Tibial artery (tissue), 4 donors: ENCODE measurements around the gene CTPS1.

Source experiments
- DNase-seq, 2 donors: peaks; one replicate each; pipeline ENCODE4 v3.0.0-alpha.2; 2019
- H3K27ac ChIP-seq, 2 donors: fragments of 200-600 bp; sonication (generic) in 1 of 2; 1 replicate in 1 of 2; 2 replicates in 1 of 2; pipeline ENCODE4 v1.5.1; 2018 to 2019; ENCODE audit warnings: mild to moderate bottlenecking in 1 of 2
- H3K27me3 ChIP-seq, 2 donors: fragments of 200-600 bp; sonication (generic) in 1 of 2; one replicate each; pipeline versions ENCODE4 v1.5.1 to v1.6.0; 2016 to 2019
- H3K36me3 ChIP-seq, 3 donors: fragments of 200-600 bp; sonication (generic) in 2 of 3; one replicate each; pipeline ENCODE4 v1.5.1; 2016 to 2019; ENCODE audit warnings: mild to moderate bottlenecking in 2 of 3
- H3K4me1 ChIP-seq, 4 donors: fragments of 200-600 bp; sonication (generic) in 2 of 4; 1 replicate in 3 of 4; 2 replicates in 1 of 4; pipeline ENCODE4 v1.5.1; 2016 to 2019
- H3K4me3 ChIP-seq, 2 donors: fragments of 200-600 bp; sonication (generic) in 1 of 2; 1 replicate in 1 of 2; 2 replicates in 1 of 2; pipeline ENCODE4 v1.5.1; 2018 to 2019; ENCODE audit warnings: mild to moderate bottlenecking in 2 of 2
- H3K9me3 ChIP-seq, 3 donors: fragments of 200-600 bp; sonication (generic) in 1 of 3; one replicate each; pipeline ENCODE4 v1.5.1; 2016 to 2019
- intact Hi-C: fragments of 100-400 bp; cut with DNase I; formaldehyde crosslinking; loops from one replicate; pipeline ENCODE4 v1.15.0; 2023; ENCODE audit warnings: low total_unique reads
- TF ChIP-seq, protein P1 (sequence below), 2 experiments: fragments of 200-600 bp in 1 of 2; fragments of 450-650 bp in 1 of 2; IDR thresholded peaks; one replicate each; pipeline ENCODE4 v1.5.1; 2017 to 2019; ENCODE audit warnings: antibody characterized with exemption in 2 of 2, mild to moderate bottlenecking in 1 of 2, moderate library complexity in 1 of 2

The CTPS1 gene

DNA sequence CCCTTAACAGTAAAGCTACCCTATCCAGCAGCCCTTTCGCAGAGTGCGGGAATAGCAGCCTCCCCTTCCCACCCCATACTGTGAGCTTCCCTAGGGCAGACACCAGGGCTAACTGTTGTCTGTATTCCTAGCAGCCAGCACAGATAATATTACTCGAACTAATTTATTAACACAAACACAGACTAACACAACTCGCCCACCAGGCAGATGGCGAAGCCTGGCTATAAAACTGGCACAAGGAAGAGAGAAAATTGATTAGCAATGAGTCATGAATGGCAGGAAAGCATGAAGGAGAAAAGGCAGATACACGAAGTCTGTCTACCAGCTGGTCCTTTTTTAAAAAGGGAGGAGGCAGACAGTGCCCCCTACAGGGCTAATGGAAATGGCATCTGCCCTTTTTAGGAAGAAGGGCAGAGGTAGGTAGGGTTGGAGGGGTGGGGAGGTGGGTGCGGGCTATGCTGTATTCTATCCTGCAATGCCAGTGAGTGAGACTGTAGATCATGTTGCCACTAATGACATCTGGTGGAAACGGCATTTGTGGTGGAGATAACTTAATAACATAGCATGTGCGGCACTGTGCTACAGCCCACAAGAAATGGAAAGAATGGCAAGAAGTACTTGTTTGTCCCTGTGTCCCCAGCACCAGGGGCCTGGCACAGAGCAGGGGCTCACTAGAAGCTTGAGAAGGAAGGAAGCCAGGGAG is 30.6 kb upstream of the CTPS1 start:
- no peaks in the 10 kb centered on the region for H3K36me3 ChIP-seq
- H3K4me3 ChIP-seq: no peak overlapping the region
- DNase-seq: peak; percentile 50 to 79
- no peaks in the 10 kb centered on the region for H3K9me3 ChIP-seq
- H3K4me1 ChIP-seq: peaks cover 0 to 35% (median 27%) of the 10 kb centered on the region in 4 donors
- peak overlapping the region; percentile 50 to 69 for H3K27ac ChIP-seq
- TF ChIP-seq, protein P1, sequence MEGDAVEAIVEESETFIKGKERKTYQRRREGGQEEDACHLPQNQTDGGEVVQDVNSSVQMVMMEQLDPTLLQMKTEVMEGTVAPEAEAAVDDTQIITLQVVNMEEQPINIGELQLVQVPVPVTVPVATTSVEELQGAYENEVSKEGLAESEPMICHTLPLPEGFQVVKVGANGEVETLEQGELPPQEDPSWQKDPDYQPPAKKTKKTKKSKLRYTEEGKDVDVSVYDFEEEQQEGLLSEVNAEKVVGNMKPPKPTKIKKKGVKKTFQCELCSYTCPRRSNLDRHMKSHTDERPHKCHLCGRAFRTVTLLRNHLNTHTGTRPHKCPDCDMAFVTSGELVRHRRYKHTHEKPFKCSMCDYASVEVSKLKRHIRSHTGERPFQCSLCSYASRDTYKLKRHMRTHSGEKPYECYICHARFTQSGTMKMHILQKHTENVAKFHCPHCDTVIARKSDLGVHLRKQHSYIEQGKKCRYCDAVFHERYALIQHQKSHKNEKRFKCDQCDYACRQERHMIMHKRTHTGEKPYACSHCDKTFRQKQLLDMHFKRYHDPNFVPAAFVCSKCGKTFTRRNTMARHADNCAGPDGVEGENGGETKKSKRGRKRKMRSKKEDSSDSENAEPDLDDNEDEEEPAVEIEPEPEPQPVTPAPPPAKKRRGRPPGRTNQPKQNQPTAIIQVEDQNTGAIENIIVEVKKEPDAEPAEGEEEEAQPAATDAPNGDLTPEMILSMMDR (IDR thresholded peaks at IDR 0.05): peak; percentile 54 to 84
- no peaks in the 10 kb centered on the region for H3K27me3 ChIP-seq
- intact Hi-C loops: loop anchor here (5.0 kb wide), 1 partner anchor 87 kb away; the partner anchor contains the start of gene CITED4

DNA sequence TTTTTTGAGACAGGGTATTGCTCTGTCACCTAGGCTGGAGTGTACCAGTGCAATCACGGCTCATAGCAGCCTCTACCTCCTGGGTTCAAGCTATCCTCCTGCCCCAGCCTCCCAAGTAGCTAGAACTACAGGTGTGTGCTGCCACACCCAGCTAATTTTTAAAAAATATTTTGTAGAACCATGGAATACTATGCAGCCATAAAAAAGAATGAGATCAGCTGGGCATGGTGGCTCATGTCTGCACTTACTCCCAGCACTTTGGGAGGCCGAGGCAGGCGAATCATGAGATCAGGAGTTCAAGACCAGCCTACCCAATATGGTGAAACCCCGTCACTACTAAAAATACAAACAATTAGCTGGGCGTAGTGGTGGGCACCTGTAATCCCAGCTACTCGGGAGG is 29.9 kb upstream of the CTPS1 start:
- H3K27ac ChIP-seq: peak overlapping the region; percentile 50 to 69
- TF ChIP-seq, protein P1 (IDR thresholded peaks at IDR 0.05): no peak
- DNase-seq: peak in 1 of 2 donors; percentile 20
- H3K36me3 ChIP-seq: no peaks in the 10 kb centered on the region
- intact Hi-C loops: loop anchor here (5.0 kb wide), 1 partner anchor 87 kb away; the partner anchor contains the start of gene CITED4
- H3K9me3 ChIP-seq: no peaks in the 10 kb centered on the region
- no peak overlapping the region for H3K4me3 ChIP-seq
- no peaks in the 10 kb centered on the region for H3K27me3 ChIP-seq
- peaks cover 0 to 28% (median 20%) of the 10 kb centered on the region in 4 donors for H3K4me1 ChIP-seq

DNA sequence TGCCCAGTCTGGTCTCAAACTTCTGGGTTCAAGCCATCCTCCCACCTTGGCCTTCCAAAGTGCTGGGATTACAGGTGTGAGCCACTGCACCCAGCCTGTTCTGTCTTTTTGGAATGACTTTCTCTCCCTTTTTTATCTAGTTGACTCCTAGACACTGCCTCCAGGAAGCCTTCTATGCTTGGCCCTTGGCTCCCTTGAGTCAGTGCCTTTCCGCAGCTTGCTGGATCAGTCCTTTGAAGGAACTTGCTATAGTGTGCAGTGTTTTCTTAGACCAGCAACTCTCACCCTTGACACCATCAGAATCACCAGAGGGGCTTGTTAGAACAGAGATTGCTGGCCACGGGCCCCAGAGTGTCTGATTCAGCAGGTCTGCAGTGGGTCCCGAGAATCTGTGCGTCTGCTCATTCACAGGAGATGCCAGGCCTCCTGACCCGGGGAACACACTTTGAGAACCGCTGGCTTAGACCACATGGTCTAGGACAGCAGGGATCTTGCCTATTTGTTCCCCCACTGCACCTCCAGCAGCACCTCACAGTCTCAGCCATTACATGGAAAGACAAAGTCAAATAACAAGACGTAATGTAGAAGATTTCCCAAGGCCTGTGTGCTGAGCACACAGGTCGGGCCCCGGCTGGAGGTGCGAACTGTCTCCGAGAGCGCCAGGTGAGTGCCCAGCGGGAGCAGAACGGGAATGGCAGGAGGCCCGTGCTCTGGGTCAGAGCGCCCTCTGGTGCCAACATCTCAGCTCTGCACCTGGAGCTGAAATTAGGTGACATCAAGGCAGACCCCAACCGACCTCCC is 27.4 kb upstream of the CTPS1 start:
- Histone ChIP-seq H3K27me3 (no peaks in the 10 kb centered on the region), H3K4me3 (no peak overlapping the region), H3K9me3 (no peaks in the 10 kb centered on the region), H3K27ac (no peak overlapping the region), H3K36me3 (no peaks in the 10 kb centered on the region), H3K4me1 (peaks cover 0 to 19% (median 13%) of the 10 kb centered on the region in 4 donors)
- DNase-seq: peak; percentile 59 to 80
- intact Hi-C loops: loop anchor here (2.0 to 10.0 kb wide), 3 partner anchors 103 to 327 kb away; no protein-coding TSS in a partner anchor
- TF ChIP-seq, protein P1 (IDR thresholded peaks at IDR 0.05): peak; percentile 92 to 94

DNA sequence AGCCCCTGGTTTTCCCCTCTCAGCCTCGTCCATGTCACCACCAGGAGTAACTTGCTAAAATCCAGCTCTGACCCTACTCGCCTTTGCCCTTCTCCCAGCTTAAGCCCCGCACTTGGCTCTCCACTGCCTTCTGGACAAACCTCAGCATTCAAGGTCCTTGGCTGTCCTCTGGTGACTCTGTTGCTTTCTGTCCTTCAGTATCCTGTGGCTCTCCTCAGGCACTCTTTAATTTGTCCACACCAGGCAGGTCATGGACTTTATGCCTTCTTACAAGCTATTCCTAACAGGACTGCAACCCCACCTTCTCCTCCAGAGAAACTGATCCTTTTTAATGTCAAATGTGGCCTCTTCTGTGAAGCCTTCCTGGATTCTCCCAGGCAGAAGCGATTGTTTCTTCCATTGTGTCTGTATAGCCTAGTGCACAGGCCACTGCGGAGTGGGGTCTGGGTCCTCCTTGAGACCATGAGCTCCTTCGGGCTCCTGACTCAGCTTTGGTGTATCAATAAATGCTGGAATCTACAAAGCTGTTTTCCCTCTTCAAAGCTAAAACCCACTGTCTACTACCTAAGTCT is 26.7 kb upstream of the CTPS1 start:
- Histone ChIP-seq H3K27me3 (no peaks in the 10 kb centered on the region), H3K4me1 (peaks cover 0 to 19% (median 13%) of the 10 kb centered on the region in 4 donors), H3K4me3 (no peak overlapping the region), H3K36me3 (no peaks in the 10 kb centered on the region), H3K27ac (no peak overlapping the region), H3K9me3 (no peaks in the 10 kb centered on the region)
- intact Hi-C loops: loop anchor here (2.0 to 10.0 kb wide), 3 partner anchors 104 to 328 kb away; no protein-coding TSS in a partner anchor
- TF ChIP-seq, protein P1 (IDR thresholded peaks at IDR 0.05): no peak
- DNase-seq: peak in 1 of 2 donors; percentile 52

DNA sequence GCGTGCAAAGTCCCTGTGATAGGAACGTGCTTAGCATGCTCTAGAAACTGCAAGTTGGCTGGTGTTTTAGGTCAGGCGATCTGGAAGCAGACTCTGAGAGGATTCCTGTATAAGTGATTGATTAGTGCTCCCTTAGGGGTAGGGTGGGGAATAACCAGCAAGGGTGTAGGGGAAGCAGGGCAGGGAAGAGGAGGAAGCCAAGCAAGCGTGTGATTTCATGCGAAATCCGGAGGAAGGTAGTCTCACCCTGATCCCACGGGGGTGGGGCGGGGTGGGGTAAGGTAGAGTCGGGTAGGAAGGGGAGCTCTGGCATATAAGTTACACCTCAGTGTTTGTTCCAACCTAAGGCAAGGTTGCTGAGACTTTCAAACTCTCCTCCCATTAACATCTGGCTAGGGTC is 24.9 kb upstream of the CTPS1 start:
- Histone ChIP-seq H3K27me3 (no peaks in the 10 kb centered on the region), H3K9me3 (no peaks in the 10 kb centered on the region), H3K4me1 (peaks cover 0 to 7% (median 3%) of the 10 kb centered on the region in 4 donors), H3K4me3 (no peak overlapping the region), H3K27ac (no peak overlapping the region), H3K36me3 (no peaks in the 10 kb centered on the region)
- peak in 1 of 2 donors; percentile 28 for DNase-seq
- intact Hi-C loops: loop anchor here (10.0 kb wide), 2 partner anchors 180 to 330 kb away; no protein-coding TSS in a partner anchor
- TF ChIP-seq, protein P1 (IDR thresholded peaks at IDR 0.05): no peak
